GM21515 (cell line): Measurements from ENCODE around the gene GRAMD4.

Experiments used
- ATAC-seq: cut with Tn5 transposase; IDR thresholded peaks from one replicate; pipeline ENCODE4 v1.9.1; 2021; ENCODE audit not compliant: unreplicated experiment

Gene GRAMD4

DNA sequence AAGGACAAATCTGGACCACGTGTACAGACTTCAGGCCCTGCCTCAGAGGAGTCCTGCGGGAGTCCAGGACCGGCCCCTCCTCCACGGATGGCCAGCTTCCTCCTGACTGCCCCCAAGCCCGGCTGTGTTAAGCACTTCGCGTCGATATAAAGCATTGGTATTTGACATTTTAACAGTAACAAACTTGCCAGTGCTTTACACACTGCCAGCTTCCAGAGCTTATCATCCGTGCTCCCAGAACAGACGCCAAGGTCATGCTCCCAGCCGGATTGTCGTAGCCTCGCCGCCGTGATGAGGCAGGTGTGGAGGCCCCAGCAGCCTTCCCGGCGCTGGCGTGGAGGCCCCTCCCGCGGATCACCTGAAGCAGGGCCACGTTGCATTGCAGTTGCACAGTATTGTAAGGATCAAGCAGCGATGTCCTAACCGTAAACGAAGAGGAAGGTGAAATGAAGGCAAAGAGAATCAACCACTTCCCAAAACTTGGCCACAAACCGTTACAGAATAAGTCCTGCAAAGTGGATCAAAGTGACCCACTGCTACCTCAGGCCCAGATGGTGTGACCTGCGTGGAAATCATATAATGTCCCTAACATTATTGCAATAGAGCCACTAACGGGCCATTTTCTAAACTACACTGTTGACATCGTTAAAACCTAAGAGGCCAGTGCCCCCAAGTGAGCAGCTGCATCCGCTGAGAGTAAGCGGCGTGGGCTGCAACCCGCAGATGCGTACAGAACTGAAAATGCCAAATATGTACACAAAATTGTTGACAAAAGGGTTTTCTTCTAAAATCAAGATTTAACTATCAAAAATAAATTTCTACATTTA, 66.2 kb downstream of the GRAMD4 start:
- no peak for ATAC-seq

DNA sequence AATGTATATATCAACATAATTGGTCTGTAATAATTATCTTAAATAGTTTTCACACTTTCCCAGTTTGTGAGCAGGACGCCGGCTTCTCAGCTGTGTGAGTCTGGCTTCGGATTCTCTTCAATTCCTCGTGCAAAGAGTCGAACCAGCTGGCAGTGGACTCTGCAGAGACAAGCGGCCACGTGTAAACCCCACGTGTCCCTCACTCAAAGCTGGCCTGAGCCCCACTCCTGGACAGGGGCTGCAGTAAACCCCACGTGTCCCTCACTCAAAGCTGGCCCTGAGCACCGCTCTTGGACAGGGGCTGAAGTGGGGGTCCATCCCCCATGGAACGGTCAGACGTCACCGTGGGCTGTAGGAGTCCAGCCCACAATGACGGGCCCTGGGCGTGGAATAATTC, 66.9 kb downstream of the GRAMD4 start:
- ATAC-seq: no peak

DNA sequence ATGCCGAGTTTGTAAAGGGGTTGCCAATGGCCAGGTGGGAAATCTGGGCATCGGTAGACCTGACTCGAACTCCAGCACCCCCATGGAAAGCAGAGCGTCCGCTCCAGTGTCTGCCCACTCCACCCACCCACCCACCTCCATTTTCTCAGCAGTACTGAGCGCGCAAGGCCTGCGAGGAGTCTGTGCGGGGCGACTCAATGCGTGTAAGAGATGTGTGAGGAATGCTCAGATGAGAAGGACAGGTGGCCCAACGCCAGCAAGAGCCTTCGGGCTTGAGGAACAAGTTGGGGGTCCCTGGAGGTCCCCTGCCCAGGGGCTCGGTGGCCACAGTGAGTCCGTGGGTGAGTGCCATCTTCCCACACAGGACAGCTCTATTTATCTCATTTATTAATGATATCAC, 67.3 kb downstream of the GRAMD4 start:
- ATAC-seq: no peak

DNA sequence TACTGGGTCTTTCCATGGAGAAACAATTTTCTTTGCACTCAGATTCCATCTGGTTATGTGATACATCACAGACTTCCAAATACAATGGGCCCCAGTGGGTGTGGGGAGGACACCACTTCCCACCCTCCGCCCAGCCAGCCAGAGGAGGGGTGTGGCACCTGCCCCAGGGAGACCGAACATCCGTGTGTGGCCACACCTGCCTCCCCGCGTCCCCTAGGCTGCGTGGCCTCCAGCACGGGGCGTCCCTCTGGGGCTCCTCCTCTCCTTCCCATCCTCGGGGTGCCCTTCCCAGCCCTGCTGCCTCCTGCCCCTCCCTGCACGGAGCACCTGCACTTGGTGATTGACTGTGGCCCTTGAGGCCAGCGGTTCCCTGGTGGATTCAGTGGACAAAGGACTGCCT, 68.8 kb downstream of the GRAMD4 start:
- no peak for ATAC-seq

DNA sequence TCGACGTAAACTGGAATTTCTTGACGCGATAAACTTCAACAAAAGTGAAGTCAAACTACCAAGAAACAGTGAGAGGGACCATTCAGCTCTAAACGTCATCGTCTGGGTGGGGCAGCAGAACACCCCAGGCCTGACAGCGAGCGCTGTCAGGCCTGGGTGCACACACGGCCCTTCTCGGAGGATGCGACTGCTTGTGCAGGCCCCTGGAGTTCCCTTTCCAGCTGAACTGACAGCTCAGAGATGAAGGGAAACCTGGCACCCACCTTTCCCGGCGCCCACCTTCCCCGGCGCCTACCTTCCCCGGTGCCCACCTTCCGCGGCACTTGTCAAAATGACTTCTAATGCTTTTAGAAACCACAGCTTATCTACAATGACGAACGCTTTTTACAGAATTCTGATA, 70.0 kb downstream of the GRAMD4 start:
- no peak for ATAC-seq

DNA sequence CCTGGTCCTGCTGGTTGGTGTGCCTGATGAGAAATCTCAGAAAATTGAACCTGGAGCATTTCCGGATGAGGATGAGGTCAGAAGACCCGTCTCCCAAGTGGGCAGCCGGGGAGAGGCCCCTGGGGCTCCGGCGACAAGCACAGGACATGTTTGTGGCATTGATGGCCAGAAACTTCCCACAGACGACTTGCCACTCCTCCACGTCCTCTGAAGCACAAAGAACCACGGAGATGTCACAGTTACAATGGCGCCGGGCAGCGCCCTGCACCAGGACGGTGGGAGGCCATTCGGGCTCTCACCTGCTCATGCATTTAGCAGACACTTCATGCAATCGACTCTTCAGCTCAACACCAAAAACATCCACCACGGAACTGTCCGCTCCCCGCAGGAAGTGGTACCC, 71.4 kb downstream of the GRAMD4 start:
- no peak for ATAC-seq

DNA sequence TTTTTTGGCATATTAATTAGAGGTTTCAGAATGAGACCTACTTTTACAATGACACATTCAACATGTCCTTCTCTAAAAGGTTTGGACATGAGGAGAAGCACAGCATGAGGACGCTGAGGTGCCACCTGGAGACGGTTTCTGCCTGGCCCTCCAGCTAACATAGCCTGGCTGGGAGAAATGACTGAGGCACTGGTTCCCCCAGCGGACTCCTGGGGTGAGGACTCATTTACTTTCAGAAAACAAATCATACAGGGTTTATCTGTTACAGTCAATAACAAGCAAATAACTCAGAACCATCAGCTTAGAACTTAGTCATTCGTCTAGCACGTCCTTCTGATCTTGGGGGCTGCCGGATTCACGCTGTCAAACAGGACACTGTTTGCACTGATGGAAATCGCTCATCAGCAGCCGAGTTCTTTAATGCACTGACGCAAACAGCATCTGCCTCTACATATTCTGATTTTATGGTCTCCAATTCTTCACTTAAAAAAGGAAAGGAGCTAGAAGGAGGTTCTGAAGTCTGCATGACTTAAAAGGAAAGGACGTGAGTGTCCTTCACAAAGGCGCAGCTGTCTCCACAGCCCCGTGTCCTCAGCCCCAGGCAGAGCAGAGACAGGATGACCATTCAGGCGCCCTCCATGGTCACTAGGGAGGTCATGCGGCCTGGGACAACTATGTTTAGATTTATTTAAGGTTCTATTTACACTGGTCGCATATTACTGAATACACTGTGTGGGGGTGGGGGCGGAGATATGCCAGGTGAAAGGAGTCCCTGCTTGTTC, 73.6 kb downstream of the GRAMD4 start:
- ATAC-seq: no peak

DNA sequence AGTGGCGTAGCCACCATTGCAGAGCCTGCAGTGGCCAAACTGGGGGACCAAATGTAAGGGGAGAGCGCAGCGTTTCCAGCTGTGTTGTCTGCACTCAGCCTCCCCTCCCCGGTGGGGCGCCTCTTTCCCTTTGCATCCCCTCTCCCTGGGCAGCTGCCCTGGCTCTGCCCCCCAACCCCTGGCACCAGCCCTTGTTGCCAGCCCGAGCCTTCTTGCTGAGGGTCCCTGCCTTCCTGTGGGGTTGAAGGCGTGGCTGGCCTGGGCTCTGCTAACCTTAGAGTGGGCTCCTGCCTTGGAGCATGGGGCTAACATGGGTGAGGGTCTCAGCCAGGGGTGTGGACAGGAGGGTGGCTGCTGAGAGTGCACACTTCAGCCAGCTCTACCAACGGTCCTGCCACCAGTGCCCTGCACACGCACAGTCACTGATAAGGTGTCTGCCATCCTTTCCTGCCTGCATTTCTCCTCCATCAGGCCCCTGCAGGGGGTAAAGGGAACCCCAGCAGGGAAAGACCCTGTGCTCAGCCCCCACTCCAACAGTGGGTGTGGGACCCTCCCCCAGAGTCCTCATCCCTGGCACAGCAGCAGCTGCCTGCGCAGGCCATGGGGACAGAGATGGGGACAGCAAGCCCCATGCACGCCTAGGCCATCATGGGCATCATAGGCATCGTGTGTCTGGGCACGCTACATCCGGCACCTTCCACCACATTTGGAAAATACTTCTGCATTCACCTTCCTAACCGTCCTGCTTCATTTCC, 74.4 kb downstream of the GRAMD4 start:
- ATAC-seq: no peak

DNA sequence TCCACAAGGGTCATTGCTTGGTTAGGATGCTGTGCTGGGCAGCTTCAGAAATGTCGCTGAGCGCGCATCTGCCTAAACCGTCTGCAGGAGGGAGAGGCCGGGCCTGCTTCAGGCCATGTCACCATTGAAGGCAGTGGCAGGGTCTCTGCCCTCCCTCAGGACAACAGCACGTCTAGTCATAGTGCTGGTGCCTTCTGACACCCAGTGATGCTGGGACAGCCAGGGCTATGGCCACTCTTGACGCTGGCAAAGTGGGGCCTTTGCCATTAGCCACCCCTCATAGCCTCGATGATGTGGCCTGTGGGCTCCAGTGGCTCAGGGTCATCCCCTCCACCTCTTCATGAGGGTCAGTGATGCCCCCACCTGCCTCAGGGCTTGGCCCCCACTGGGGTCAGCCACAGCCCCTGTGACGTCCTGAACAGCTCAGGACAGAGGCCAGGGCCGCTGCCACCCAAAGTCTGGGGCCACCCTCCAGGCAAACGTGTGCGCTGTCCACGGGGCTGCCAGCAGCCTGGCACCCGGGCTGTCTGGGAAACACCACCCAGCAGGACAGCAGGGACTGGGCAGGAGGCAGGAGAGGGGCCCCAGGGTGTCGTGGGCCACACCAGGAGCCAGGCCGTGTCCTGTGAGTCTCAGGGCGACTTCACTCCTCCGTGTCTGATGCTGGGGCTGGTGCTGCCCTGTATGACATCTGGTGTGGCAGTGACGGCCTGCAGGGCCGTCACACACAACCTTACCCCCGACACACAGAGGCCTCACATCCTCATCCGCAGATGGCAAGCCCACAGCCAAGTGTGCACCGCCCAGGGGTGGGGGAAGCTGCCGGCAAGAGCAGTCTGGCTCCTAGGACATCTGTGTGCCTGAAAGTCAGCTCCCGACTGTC, 75.4 kb downstream of the GRAMD4 start:
- ATAC-seq: no peak

DNA sequence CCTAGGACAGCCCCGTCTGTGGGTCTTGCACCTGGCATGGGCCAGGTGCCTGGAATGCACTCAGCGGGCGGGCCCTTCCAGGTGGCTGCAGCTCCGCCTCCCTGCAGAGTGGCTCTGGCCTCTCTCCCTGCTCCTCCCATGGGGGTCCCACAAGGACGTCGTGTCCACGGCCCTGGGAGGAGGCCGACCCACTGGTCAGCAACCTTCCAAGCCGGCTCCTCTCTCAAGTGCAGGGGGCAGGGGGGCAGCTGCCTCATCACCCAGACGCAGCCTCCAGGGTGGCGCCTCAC, 76.0 kb downstream of the GRAMD4 start:
- no peak for ATAC-seq

DNA sequence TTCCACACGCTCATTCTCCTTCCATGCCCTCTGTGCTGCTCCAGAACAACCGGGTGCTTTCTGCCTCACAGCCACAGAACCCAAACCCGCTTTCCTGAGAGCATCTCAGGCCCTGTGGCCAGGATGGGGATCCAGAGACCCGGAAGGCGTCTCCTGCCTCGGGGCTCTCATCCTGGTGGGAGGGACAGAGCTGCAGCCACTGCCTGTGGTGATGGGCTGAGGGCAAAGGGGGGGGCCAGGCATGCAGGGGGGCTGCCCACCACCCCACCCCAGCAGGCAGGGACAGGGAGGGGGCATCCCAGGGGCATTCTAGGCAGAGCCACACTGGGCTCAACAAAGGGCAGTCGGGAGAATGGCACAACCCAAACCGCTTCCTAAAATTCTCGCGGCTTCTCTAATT, 76.4 kb downstream of the GRAMD4 start:
- ATAC-seq: no peak

DNA sequence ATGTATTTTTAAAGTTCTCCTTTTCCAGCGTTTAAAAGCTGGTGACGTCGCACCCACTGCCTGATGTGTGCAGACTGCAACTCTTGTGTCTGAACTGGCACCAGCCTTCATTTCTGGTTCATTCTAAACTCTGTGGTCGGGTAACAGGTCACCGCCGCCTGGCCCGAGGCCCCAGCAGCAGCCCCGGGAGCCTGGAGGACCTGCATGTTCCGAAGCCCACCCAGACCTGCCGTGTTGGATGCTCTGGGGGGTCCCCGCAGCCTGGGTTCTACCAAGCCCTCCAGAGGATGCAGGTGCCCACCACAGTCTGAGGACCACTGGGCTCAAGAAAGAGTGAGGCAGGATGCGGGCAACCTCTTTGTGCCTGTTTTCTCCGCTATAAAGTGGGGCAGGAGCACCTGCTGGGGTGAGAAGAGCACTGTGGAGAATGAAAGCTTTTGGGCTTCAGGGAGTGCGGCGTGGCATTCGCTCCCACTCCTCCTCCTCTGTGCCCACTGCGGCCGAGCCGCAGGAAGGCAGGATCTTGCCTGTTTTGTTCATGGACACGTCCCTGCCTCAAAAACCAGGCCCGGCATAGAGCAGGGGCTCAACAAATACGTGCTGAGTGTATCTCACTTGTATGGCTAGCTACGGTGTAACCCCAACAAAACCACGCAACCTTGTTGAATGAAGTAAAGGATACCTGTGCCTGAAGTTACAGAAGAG, 77.8 kb downstream of the GRAMD4 start:
- ATAC-seq: no peak

DNA sequence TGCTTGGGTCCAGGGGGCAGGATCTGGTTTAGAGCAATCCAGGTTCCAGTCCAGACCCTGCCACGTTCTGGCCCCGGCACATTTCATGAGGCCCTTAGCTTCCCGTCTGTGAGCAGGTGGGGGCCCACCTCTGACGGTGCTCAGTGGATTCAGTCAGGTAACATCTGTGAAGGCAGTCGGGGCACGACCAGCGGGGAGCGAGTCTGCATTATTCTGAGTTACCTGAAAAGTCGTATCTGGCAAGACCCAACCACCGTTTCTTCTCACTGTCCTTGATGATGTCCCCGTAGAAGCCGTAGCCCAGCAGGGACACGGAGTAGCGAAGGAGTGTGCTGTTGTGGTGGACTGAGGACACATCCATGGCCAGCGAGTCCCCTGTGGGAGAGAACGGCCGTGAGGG, 78.9 kb downstream of the GRAMD4 start:
- ATAC-seq: no peak

DNA sequence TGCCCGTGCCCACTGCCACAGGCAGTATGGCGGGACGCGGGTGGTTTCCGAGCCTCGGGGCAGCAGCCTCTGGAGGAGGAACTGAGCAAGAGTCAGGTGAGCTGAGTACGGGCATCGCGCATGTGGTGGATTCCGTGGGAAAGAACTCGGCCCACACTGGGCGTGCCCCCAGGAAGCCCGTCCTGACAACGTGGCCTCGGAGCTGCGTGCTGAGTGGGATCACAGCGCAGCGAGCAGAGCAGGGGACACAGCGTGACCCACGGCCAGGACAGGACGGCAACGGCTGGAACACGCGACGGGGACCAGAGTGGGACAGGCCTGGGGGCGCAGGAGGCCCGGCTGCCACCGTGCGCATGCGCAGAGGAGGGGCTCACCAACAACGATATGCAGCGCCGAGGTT, 81.1 kb downstream of the GRAMD4 start:
- no peak for ATAC-seq

DNA sequence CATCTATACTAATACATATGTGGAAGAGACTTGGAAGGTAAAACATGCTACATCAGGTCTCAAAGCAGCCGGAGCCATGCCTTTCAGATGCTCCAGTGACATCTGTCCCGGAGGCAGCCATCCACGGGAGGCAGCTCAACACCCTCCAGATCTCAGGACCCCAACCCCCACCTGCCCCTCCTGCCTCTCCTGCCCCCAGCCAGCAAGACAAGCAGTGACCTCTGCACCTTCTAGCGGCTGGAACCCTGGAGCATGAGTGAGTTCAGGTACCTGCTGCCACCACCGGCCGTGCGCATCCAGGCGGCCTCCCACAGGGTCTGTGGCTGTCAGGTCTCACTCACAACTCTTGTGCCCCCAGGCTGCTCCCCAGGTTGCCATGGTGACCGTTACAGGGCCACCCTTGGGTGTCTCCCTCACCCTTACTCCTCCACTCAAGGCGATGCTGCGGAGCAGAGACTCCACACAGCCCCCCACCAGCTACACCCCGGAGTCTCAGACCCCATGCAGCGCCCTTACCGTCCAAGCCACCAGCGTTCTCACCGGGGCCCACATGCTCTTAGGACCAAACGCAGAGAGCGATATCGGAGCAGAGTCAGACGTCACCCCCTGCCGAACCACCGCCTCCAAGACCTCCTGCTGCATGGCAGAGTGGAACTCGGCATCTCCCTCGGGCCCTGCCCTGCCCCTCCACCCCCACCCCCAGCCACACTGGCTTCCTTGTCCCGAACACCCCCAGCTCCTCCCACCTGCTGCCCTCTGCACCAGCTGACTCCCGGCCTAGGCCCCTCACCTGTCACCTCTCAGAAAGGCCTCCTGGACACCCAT, 83.2 kb downstream of the GRAMD4 start:
- ATAC-seq: no peak

DNA sequence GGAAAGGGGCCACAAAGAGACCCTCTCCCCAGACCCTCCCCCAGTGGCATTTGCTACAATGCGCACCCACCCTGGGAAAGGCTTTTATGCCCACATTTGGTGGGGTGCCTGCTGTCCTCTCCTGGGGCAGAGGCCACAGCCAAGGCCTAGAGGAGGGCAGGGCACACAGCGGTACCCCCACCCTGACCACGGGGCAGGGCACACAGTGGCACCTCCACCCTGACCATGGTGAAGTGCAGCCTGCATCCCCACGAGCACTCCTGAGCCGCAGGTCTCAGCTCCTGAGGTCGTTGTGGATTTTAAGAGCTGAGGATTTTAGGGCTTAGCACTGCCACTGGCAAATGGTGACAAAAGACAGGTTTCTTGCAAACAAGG, 83.8 kb downstream of the GRAMD4 start:
- ATAC-seq: no peak

DNA sequence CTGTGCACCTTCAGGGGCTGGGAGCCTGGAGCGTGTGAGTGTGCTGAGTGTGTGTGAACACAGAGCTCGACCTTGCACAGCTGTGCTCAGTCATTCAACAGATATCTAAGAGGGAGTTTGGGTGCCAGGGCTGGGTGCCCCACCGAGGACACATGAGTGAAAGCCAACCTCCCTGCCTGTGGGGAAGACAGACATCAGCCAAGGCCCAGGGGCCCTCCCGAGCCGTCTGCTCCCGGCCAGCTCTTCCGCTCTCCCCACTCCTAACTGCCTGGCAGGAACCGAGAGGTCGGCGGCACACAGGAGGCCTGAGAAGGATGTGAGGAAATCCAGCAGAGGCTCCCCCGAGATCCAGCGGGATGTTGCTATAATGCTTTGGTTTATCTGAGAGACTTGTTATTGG, 85.9 kb downstream of the GRAMD4 start:
- no peak for ATAC-seq

DNA sequence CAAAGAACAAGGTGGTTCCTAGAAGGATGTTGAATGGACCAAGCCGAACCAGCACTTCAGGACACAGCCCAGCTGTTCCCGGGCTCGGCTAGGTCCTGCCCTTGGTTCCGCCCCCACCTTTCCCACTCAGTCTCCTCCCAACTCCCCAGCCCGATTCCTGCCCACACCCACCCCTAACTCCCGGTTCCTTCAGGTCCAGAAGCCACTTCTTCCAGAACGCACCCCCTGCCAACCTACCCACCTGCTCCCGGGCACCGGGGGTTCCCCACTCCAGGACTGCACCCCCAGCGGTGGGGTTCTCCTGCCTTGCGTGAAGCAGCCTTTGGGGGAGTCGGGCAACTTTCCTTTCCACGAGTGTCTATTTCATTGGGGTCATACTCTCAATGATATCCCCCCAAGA, 87.1 kb downstream of the GRAMD4 start:
- ATAC-seq: no peak

DNA sequence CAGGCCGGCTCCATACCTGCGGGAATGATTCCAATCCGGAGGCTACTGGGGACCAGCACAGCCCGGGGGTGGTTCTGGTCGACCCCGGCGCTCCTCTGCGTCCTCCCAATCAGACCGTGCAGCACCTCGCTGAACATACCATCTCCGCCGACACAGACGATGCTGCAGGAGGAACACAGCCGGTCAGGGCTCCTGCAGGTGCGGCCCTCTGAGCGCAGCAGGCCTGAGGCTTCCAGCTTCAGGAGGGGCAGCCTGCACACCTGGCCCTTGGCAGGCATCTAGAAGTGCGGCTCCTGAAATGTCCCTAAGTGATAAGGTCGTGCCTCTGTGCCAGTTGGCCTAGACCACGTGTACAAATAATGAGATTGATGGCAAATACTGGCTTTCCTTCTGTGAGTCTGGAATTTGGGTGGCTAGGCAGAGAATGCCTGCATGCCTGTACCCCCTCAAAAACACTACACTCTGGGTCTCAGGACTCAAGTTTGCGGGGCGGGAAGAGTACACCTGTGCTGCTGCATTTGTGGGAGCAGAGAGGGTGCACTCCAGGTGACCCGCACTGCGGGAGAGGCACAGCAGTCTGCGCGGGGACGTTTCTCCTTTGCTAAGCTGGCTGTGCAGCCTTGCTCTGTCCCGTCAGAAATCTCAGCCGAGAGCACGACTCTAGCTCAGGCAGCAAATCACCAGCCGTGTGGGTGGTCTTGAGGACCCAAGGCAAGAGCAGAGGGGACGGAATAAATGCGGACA, 87.8 kb downstream of the GRAMD4 start:
- no peak for ATAC-seq
